HepG2 (cell line): ENCODE measurements around the gene CRK. TPM values are rescaled to one million over a fixed set of nuclear protein-coding genes. Genes with fewer than 3 reads are reported as not detected.
A peak's percentile ranks its signal among the peaks of the same experiment; 100 is the strongest.

Experiments
- ADNP ChIP-seq: sonication (generic); formaldehyde crosslinking; IDR thresholded peaks from 2 replicates; pipeline ENCODE4 v1.4.0; 2020; ENCODE audit warnings: missing genetic modification reagents
- ATM ChIP-seq: fragments of 450-650 bp; IDR thresholded peaks from 2 replicates; pipeline ENCODE4 v1.7.1; 2017; ENCODE audit warnings: mild to moderate bottlenecking, borderline replicate concordance
- CCDC6 ChIP-seq: sonication (generic); formaldehyde crosslinking; IDR thresholded peaks from 2 replicates; pipeline ENCODE4 v1.8.1; 2022; ENCODE audit warnings: mild to moderate bottlenecking, missing genetic modification reagents, moderate library complexity
- FOXJ3 ChIP-seq: sonication (generic); formaldehyde crosslinking; IDR thresholded peaks from 2 replicates; pipeline ENCODE4 v1.4.0; 2020; ENCODE audit warnings: missing genetic modification reagents, mild to moderate bottlenecking, borderline replicate concordance
- HMGXB3 ChIP-seq: sonication (generic); formaldehyde crosslinking; IDR thresholded peaks from 2 replicates; pipeline ENCODE4 v1.4.0; 2020; ENCODE audit warnings: missing genetic modification reagents, borderline replicate concordance
- KDM2A ChIP-seq: sonication (generic); formaldehyde crosslinking; IDR thresholded peaks from 2 replicates; pipeline ENCODE4 v1.4.0; 2020; ENCODE audit warnings: low read depth, missing genetic modification reagents, borderline replicate concordance
- NFAT5 ChIP-seq: sonication (generic); formaldehyde crosslinking; IDR thresholded peaks from 2 replicates; pipeline ENCODE4 v1.4.0; 2020; ENCODE audit warnings: missing genetic modification reagents
- NFIB ChIP-seq: sonication (generic); formaldehyde crosslinking; IDR thresholded peaks from 2 replicates; pipeline ENCODE4 v1.9.0; 2021; ENCODE audit warnings: missing genetic modification reagents, mild to moderate bottlenecking, borderline replicate concordance
- NR3C1 ChIP-seq: sonication (generic); formaldehyde crosslinking; IDR thresholded peaks from 2 replicates; pipeline ENCODE4 v1.4.0; 2020; ENCODE audit warnings: missing genetic modification reagents
- SMYD3 ChIP-seq: sonication (generic); formaldehyde crosslinking; IDR thresholded peaks from 2 replicates; pipeline ENCODE4 v1.8.1; 2023; ENCODE audit warnings: mild to moderate bottlenecking, missing genetic modification reagents
- SP140L ChIP-seq: sonication (generic); formaldehyde crosslinking; IDR thresholded peaks from 2 replicates; pipeline ENCODE4 v1.4.0; 2020; ENCODE audit warnings: missing genetic modification reagents, borderline replicate concordance
- TBP ChIP-seq: sonication (generic); formaldehyde crosslinking; IDR thresholded peaks from 2 replicates; pipeline ENCODE4 v1.5.0; 2020; ENCODE audit warnings: missing genetic modification reagents
- TEAD2 ChIP-seq: sonication (generic); formaldehyde crosslinking; IDR thresholded peaks from 2 replicates; pipeline ENCODE4 v1.9.0; 2021; ENCODE audit warnings: missing genetic modification reagents
- ZNF138 ChIP-seq: sonication (generic); formaldehyde crosslinking; IDR thresholded peaks from 2 replicates; pipeline ENCODE4 v1.5.0; 2020; ENCODE audit warnings: mild to moderate bottlenecking, low read depth, missing genetic modification reagents
- ZNF329 ChIP-seq: sonication (generic); formaldehyde crosslinking; IDR thresholded peaks from 2 replicates; pipeline ENCODE4 v1.9.0; 2021; ENCODE audit warnings: low read depth, mild to moderate bottlenecking, missing genetic modification reagents
- ZNF503 ChIP-seq: sonication (generic); formaldehyde crosslinking; IDR thresholded peaks from 2 replicates; pipeline ENCODE4 v1.4.0; 2020; ENCODE audit warnings: missing genetic modification reagents
- ZNF672 ChIP-seq: sonication (generic); formaldehyde crosslinking; IDR thresholded peaks from 2 replicates; pipeline ENCODE4 v1.8.1; 2022; ENCODE audit warnings: missing genetic modification reagents
- ZNF724P ChIP-seq: sonication (generic); formaldehyde crosslinking; IDR thresholded peaks from 2 replicates; pipeline ENCODE4 v1.8.0; 2022; ENCODE audit warnings: missing genetic modification reagents, borderline replicate concordance
- polyA plus RNA-seq, 8 experiments: library from polyadenylated mRNA; depleted of rRNA in 3 of 8; stranded (reverse) in 7 of 8; unstranded in 1 of 8; fragments of >200 nt; fragmentation: Illumina TruSeq in 4 of 8; extraction: Trizol in 4 of 8; gene quantifications; 2 replicates each; pipeline versions ENCODE4 v1.2.1 to v1.2.3, GENCODE V29; 2011 to 2016; ENCODE audit warnings: low read depth in 4 of 8, missing spikeins in 1 of 8, mixed read lengths in 1 of 8; ENCODE audit not compliant: insufficient read depth in 1 of 8
- total RNA-seq, 5 experiments: library from RNA; depleted of rRNA; stranded (reverse); fragments of >200 nt; fragmentation: Illumina TruSeq; extraction: Trizol; gene quantifications; 2 replicates each; pipeline ENCODE4 v1.2.3, GENCODE V29; 2016; ENCODE audit warnings: low read depth in 1 of 5

Gene CRK
- total and polyA plus RNA-seq, 2 of the 13 experiments (the other 11 are each of a cell fraction or from before 2014, with no cell fraction given): 47.4 to 54.2 TPM

GRCh38 chr17:1399679-1400512 is 56.1 kb downstream of the CRK start, which contains the start of gene YWHAE (continued):
- TF ChIP-seq ZNF503 (CRISPR knock-in tag) (no peak; the same call in 1 of the 2 replicates), TEAD2 (CRISPR knock-in tag) (no peak), NFIB (CRISPR knock-in tag) (no peak), ZNF672 (CRISPR knock-in tag) (no peak), TBP (no peak), FOXJ3 (CRISPR knock-in tag) (no peak), SP140L (CRISPR knock-in tag) (no peak), KDM2A (CRISPR knock-in tag) (peak; percentile 55; the same call in 1 of the 2 replicates), ADNP (no peak), ZNF724P (CRISPR knock-in tag) (no peak), NFAT5 (CRISPR knock-in tag) (no peak; the same call in 1 of the 2 replicates), SMYD3 (CRISPR knock-in tag) (peak; percentile 66; the same call in 1 of the 2 replicates), ATM (no peak), CCDC6 (CRISPR knock-in tag) (peak; percentile 59), ZNF329 (peak; percentile 40; the same call in 1 of the 2 replicates), HMGXB3 (CRISPR knock-in tag) (no peak), NR3C1 (CRISPR knock-in tag) (no peak), ZNF138 (CRISPR knock-in tag) (0 out of 2 replicates have a peak, but pooled peaks have one; percentile 81)
